Eye (tissue), 1 donor: Measurements from ENCODE around the gene LRRK1.

Source experiments
- DNase-seq: peaks from one replicate; pipeline ENCODE4 v3.0.0-alpha.2; 2015

Gene LRRK1

DNA sequence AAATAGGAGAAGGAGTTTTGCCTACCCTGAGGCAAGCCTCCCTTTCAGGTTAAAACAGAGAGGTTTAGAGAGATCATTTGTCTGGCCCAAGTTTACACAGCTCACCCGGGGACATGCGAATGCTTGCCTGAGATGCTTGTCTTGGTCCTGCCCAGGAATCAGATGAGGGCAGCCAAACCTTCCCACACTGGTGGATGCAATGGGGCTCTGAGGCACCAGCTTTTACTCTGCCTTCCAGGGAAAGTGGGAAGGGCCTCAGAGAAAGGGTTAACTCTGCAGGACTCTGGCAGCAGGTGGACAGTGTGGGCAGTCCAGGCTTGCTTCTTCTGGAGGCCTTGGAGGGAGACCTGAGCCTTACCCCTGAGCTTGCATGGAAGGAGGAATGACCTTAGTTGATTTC is 90.0 kb downstream of the LRRK1 start:
- no peak for DNase-seq

DNA sequence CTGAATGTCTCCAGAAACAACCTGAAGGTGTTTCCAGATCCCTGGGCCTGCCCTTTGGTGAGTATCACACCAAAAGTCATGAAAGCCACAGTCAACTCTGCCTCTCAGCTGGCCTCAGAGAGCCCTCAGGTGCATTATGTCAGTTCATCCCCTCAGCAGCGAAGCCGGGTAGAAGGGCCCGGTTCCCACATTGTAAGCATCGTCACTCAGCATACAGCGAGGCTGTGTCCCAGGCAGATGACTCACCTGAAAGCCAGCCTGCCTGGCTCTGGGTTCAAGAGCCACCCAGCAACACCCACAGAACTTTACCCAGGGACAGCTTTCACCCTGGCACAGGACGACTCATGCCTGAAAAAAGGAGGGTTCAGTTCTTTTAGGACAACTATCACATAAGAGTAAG is 91.6 kb downstream of the LRRK1 start:
- no peak for DNase-seq

DNA sequence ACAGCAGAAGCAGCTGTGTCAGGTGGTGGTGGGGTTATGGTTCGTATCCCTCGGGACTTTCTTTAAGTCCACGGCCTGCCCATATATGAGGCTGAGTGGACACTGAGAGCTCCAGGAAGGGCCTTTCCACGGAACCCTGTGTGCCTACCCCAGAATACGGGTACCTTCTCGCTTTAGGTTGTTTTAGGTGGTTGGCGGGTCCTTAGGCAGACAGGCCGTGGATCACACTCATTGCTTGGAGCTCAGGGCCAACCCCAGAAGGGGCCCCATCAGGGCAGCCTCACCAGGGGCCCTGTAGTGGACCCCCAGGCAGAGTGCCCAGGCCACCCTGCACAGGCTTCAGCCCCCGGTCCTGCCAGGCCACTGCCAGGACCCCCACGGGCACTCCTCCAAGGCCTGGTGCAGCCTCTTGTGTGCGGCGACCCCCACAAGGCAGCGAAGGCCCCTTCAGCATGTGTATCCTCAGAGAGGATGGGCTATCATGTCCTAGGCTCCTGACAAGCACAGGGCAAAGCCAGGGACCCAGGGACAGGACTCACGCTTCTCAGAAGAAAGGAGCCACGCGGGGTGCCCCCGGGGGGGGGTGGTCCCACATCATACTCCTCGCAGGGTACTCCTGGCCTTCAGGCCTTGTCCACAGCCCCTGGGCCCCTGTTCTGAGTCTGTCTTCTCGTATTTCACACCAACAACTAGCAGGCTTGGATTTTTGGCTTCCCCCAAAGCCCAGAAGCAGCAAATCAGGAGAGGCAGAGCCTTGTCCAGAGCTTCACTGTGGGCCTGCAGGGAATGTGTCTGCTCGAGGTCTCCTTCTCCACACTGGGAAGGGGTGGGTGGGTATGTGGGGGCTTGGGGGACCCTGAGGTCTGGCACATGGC is 93.4 kb downstream of the LRRK1 start:
- no peak for DNase-seq

DNA sequence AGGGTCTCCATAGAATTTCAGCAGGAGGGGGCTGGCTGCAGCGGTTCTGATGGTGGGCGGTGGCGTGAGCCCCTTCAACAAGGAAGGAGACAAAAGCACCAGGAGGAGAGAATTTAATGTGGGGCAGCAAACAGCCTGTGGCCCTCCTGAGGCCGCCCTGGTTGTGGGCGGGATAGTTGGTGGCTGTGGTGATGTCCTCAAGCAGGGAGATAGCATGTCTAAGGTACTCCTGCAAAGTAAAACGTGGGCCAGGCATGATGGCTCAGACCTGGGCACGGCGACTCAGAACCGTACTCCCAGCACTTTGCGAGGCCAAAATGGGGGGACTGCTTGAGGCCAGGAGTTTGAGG is 94.0 kb downstream of the LRRK1 start:
- DNase-seq: no peak

DNA sequence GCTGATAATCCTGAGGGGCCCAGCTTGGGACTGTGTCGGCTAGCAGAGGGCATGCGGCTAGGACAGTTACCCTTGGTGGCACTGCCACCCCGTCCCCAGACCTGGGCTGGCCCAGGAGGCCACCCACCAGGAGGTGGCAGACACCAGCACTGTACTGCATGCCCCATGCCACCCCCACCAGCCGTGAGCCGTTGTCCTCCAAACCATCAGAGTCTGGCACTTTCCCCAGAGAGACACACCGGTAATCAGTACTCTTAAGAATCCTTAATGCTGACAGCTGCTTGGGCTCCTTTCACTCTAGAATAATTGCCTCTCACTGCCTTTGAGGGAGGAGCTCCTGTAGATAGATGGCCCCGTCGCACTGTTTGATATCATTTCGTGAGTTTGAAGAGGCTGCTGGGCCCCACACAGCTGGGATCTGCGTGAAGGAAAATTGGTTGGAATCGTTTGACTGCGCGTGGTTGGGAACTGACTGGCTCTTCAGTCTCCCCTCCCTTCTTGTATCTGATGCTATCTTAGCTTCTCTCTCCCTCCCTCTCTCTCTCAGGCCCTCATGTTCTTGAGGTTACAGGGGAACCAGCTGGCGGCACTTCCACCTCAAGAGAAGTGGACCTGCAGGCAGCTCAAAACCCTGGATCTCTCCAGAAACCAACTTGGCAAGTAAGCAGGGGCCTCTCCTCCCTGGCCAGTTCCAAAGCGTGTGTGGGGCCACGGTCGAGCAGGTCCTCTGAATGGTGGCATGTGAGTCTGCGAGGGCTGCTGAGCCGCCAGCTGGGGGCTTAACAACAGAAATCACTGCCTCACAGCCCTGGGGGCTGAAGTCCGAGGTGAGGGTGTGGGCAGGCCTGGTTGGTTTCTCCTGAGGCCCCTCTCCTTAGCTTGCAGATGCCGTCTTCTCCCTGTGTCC is 94.9 kb downstream of the LRRK1 start:
- peak; percentile 73 for DNase-seq

DNA sequence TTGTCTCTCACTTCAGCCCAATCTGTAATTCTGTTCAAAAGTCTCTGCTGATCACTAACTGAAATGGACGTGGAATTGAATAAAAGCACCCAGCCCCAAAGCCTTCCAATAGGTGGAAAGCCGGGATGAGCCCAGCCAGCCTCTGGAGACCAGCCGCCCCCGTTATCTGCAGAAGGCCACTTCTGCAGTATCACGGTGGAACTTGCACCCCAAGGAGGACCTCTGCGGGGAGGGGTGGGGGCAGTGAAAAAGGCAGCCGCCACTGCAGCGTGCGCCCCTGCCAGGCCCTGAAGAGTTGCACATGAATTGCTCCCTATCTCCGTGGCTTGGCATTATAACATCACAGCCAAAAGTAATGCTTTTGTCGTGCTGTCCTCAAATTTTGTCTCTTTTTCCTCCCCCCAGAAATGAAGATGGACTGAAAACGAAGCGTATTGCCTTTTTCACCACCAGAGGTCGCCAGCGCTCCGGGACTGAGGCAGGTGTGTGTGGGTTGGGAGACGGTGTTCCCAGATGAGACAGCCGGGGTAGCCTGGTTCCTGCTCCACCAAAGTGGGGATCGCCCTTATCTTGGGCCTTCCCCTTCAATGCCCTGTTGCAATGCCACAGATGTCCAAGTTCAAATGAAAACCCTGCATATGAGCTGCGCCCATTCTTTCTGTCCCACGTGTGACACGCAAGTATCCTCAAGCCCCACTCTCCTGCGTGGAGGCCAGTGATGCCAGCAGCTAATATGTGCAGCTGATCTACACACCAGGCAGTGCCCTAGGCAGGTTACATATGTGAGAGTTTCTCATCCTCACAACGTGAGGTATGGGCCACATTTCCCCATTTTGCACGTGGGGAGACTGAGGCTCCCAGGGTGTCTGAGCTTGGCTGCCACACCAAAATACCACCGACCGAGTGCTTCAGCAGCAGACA is 96.0 kb downstream of the LRRK1 start:
- DNase-seq: peak; percentile 90

DNA sequence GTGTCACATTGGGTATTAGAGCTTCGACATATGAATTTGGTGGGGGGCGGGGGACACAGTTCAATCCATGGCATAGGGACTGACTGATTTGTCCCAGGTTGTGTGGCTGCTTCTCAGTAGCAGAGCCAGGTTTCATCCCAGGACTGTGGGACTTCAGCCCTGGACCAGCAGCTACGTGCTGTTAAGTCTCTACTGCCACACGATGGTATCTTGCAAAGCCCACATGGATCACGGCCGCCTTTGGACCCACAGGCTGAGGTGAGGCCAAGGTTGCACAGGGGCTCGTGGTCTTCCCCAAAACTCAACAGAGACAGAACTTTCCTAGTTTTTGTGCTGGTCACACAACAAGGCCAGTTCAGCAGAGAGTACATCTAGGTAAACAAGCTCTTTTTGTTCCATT is 97.4 kb downstream of the LRRK1 start:
- DNase-seq: no peak

DNA sequence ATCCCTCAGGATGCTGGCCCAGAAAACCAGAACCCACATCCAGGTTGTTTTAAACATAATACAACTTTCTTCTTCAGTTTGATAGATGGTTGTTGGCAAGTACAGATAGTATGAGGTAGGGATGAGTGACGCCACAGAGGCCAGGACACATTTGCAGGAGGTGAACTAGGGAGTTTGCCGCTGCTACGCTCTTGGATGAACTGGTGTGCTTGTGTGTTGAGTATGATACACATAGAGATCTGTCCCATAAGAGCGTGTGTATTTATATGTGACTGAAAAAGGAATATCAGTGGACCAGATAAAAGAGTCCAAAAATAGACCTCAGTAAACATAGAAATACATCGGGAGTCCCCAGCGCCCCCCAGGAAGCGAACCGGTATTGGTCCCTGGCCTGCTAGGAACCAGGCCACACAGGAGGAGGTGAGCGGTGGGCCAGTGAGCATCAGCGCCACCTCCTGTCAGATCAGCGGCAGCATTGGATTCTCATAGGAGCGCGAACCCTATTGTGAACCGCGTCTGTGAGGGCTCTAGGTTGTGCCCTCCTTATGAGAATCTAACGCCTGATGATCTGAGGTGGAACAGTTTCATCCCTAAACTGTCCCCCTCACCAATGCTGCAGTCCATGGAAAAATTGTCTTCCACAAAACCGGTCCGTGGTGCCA is 98.1 kb downstream of the LRRK1 start:
- DNase-seq: no peak

DNA sequence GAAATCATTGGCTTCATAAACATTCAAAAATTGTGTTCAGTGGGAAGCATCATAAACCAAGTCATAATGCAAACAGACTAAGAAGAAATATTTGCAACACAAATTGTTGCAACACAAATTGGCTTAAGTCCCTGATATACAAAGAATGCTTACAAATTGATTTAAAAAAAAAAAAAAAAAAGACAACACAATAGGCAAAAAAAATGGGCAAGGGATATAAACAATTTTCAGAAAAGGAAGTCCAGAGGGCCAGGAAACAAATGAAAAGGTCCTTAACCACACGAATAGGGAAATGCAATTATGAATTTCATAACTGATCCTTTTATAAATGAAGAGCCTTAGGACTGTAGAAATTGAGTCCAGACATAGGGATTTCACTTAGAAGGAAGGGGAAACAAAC is 98.9 kb downstream of the LRRK1 start:
- no peak for DNase-seq

DNA sequence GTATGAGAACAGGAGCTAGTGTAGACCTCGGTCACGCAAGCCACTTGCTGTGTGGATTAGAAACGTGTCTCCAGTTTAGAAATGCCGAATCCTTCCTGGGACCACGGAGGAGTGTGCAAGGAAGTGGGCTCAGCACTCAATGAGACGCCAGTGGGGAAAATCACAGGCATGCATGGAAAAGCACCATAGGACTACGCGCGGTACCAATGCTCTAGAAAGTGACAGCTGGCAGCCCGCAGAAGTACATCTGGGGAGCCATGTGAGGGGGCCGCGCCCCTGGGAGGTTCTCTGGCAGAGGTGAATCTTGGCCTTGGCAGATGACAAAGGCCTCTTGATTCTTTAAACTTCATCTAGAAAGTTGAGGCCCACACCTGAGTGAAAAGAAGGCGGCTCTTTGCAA is 99.3 kb downstream of the LRRK1 start:
- no peak for DNase-seq

DNA sequence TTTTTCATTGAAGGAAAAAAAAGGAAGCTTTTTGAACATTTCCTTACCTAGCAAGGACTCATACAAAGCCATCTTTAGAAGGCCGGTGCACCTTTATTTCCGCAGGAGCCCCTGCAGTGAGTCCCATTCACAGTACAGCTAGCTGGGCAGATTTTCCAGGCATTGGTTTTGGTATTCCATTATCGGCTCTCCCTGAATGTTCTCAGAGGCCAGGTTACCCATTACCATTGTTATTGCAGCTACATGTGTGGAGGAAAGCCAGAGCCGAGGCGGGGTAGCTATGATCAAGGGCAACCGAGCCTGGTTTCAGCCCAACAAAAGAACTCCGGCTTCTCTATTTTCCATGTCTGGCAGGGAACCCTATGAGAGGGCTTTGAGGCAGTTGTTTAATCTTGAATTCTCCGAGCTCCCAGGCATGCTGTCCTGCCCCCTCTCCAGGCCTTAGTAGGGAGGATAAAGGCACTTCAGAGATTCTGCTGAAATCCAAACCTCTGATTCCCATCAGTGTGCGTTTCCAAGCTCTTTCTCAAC is 100.3 kb downstream of the LRRK1 start:
- no peak for DNase-seq

DNA sequence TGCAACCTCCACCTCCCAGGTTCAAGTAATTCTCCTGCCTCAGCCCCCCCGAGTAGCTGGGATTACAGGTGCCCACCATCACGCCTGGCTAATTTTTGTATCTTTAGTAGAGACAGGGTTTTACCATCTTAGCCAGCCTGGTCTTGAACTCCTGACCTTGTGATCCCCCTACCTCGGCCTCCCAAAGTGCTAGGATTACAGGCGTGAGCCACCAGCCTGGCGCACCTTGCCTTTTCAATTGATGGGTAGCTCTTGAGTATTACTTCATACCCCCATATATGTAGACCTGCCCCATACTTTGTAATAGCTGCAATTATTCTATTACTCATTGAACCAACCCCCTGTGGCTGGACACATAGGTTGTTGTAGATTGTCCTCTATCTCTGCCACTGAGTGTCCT is 101.3 kb downstream of the LRRK1 start:
- no peak for DNase-seq

DNA sequence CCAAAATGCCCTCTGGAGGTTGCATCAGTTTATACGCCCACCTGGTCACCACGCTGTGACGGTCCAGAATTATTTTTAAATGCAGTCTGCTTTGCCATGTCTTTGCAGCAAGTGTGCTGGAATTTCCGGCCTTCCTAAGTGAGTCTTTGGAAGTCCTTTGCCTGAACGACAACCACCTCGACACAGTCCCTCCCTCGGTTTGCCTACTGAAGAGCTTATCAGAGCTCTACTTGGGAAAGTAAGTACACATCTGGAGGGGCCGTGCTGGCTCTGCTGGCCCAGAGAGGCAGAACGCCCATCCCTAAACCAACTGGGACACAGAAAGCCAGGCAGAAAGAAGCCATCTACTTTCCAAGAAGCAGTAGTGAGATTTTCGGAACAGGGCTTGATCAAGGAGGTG is 101.8 kb downstream of the LRRK1 start:
- no peak for DNase-seq

DNA sequence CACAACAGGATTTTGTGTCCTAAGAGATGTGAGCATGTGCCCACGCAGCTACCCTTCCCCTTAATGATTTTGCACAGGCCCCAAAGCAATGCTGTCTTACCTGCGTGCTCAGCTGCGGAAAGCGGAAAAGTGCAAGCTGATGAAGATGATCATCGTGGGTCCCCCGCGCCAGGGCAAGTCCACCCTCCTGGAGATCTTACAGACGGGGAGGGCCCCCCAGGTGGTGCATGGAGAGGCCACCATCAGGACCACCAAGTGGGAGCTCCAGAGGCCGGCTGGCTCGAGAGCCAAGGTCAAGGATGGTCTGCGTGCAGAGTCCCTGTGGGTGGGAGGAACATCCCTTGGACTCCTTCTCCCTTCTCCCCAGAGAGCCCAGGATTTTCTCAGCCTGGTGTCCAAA is 103.1 kb downstream of the LRRK1 start:
- DNase-seq: no peak

DNA sequence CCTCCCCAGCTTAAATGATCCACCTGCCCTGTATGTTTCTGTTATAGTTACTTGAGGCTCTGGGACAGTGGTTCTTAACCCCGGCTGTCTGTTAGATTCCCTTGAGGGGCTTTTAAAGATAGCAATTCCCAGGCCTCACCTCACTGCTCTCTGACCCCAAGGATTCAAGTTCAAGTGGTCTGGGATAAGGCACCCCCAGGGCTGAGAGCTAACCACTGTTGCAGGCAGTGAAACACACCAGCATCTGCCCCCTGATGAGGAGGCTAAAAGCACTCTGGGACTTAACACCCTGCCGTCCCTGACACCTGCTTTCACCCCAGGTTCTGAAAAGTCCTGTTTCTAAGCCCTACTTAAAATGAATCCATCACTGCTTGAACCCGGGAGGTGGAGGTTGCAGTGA is 103.7 kb downstream of the LRRK1 start:
- no peak for DNase-seq

DNA sequence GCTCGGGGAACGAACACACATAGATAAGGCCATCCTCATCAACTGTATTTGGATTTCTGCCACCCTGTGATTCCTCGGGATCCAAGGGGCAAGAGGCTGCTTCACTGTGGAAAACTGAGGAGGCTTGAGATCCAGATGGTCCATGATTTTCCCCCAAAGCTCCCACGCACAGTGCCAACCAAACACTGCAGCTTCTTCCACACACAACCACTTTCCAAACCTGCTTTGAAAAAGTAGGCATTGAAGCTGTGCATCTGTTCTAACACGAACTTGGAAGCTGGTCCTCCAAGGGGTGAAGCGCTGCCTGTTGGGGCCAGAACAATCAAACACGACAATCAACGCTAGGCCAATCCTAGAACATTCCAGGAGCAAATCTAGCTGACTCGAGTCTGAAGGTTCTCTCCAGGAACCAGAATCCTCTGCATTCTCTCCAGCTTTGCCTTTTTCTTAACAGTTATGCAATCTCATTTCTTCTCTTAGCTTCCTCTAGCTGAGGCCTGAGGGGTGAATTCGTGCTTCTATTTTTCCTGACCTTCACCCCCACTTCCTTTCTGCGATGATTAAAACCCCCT is 104.4 kb downstream of the LRRK1 start:
- DNase-seq: no peak

DNA sequence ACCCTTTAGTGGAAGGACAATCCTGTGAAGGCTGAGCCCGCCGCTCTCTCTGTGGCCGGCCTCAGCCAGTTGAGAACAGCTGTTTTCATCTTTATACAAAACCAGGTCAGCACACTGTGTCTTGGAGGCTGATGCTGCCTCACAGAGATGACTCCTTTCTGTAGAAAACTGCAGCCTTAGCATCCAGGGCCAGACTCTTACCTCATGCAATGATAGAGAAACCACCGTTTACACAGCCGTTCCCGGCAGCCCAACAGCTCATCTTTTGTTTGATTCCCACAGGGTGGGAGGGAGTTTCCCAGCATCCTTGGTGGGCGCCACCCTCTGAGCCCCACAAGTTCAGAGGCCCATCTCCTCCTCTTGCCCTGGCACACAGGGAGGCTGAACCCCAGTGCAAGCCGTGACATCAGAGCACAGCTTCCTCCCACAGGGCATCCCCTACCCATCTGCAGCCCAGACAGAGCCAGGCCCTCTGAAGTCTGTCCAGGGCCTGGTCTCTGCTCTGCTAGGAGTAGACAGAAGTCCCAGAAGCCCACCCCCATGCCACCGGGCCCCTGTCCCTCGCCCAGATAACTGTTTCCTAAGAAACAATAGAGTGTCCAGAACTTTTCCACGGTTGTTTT is 105.0 kb downstream of the LRRK1 start:
- DNase-seq: peak; percentile 43

DNA sequence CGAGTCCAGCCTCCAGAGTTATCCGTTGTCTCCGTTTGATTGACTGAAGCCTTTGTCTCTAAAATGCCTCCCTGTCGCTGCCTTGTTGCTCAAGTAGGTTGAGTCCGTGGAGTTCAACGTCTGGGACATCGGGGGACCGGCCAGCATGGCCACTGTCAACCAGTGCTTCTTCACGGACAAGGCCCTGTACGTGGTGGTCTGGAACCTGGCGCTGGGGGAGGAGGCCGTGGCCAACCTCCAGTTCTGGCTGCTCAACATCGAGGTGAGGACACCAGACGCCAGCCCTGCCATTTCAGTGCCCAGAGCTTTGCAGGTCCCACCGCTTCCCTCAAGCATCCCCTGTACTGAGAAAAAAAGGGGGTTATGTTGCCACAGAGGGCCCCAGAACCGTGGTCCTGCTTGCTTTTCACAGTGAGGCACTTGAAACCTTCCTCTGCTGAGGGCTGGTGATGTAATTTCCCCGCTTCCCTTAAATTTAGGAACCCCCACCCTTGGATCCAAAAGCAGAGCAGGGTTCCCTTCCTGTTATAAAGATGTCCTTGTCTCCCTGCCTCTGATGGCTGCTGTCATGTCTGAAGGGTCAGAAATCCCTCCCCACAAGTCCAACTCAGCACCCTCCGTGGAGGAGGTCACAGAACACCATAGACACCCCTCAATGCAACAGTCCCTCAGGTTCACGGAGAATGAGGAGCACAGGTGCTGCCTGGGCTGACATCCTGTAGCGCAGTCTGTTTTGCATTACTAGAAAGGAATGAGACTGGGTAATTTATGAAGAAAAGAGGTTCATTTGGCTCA is 105.7 kb downstream of the LRRK1 start:
- no peak for DNase-seq

DNA sequence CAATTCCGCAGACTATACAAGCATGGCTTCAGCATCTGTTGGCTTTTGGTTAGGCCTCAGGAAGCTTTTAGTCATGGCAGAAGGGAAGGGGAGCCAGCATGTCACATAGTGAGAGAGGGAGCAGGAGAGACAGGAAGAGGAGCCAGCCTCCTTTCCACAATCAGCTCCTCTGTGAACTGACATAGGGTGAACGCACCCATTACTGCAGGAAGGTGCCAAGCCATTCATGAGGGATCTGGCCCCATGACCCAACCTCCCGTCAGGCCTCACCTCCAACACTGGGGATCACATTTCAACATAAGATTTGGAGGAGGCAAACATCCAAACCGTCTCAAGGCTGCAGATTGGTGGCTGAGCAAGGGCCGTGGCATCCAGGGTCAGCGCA is 106.3 kb downstream of the LRRK1 start:
- DNase-seq: no peak

DNA sequence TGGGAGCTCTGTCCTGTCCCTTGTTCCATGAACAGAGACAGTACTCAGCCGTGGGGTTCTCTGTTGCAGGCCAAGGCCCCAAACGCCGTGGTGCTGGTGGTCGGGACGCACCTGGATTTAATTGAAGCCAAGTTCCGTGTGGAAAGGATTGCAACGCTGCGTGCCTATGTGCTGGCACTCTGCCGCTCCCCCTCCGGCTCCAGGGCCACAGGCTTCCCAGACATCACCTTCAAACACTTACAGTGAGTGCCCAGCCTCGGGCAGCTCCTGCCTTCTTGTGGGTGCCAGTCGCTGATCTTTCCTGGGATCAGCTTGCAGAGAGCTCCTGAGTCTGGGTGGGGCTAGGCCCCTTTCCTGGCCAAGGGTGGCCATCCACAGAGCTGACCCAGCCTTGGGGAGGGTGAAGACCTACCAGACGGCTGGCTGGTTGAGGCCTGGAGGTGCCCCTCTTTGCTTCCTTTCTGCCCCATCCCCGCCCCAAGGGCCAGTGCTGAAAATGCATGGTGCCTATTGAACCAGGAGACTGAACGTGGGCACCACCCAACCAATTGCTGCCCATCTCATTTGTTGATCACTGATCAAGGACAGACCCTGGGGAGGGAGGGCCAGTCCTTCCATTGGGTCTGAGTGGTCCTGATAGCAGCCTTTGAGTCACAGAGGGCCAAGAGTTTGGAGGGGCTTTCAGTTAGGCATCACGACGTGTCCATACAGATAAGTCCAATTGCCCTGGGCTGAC is 106.9 kb downstream of the LRRK1 start:
- DNase-seq: no peak
